Measurements from ENCODE around the gene GCNT1.
"Not testable (repeated sequence)": the region's sequence is repeated elsewhere in the genome, so short reads cannot be mapped to it uniquely, and the experiment has no call there.

The GCNT1 gene

GRCh38 chr9:76425677-76426453 is 33.1 kb upstream of the GCNT1 start:
- H3K4me1 ChIP-seq (ENCODE audit: control insufficient read depth, insufficient read depth, low read length), result no peaks in the 10 kb centered on the region
- no peak overlapping the region for H3K4me3 ChIP-seq (ENCODE audit: low read depth, low read length)
- no peak overlapping the region for H3K9ac ChIP-seq (ENCODE audit: low read depth, low read length)
- no peaks in the 10 kb centered on the region for H3K36me3 ChIP-seq (ENCODE audit: control insufficient read depth, insufficient read depth, low read length)
- no peak overlapping the region for H3K27ac ChIP-seq (ENCODE audit: low read depth, low read length)
- no peaks in the 10 kb centered on the region for H3K9me3 ChIP-seq (ENCODE audit: control insufficient read depth, insufficient read depth, low read length)
- H3K27me3 ChIP-seq (ENCODE audit: control insufficient read depth, insufficient read depth, low read length), result no peaks in the 10 kb centered on the region

GRCh38 chr9:76426807-76427419 is 32.1 kb upstream of the GCNT1 start:
- Histone ChIP-seq H3K4me1 (ENCODE audit: control insufficient read depth, insufficient read depth, low read length) (peaks cover 3% of the 10 kb centered on the region; the same call in 1 of the 2 replicates), H3K27me3 (ENCODE audit: control insufficient read depth, insufficient read depth, low read length) (no peaks in the 10 kb centered on the region), H3K9me3 (ENCODE audit: control insufficient read depth, insufficient read depth, low read length) (no peaks in the 10 kb centered on the region), H3K36me3 (ENCODE audit: control insufficient read depth, insufficient read depth, low read length) (no peaks in the 10 kb centered on the region), H3K4me3 (ENCODE audit: low read depth, low read length) (no peak overlapping the region), H3K27ac (ENCODE audit: low read depth, low read length) (no peak overlapping the region), H3K9ac (ENCODE audit: low read depth, low read length) (no peak overlapping the region)

- no peaks in the 10 kb centered on the region for H3K27me3 ChIP-seq (ENCODE audit: control insufficient read depth, insufficient read depth, low read length)
Observed at GRCh38 chr9:76431601-76432000, 27.4 kb upstream of the GCNT1 start.

GRCh38 chr9:76433406-76433805 is 25.6 kb upstream of the GCNT1 start:
- Histone ChIP-seq H3K4me1 (ENCODE audit: control insufficient read depth, insufficient read depth, low read length) (peaks cover 8% of the 10 kb centered on the region), H3K27ac (ENCODE audit: low read depth, low read length) (no peak overlapping the region), H3K9me3 (ENCODE audit: control insufficient read depth, insufficient read depth, low read length) (no peaks in the 10 kb centered on the region), H3K9ac (ENCODE audit: low read depth, low read length) (no peak overlapping the region), H3K36me3 (ENCODE audit: control insufficient read depth, insufficient read depth, low read length) (no peaks in the 10 kb centered on the region), H3K27me3 (ENCODE audit: control insufficient read depth, insufficient read depth, low read length) (no peaks in the 10 kb centered on the region), H3K4me3 (ENCODE audit: low read depth, low read length) (no peak overlapping the region)

More at GRCh38 chr9:76431601-76432000, 27.4 kb upstream of the GCNT1 start:
- H3K9me3 ChIP-seq (ENCODE audit: control insufficient read depth, insufficient read depth, low read length), result no peaks in the 10 kb centered on the region
- no peaks in the 10 kb centered on the region for H3K36me3 ChIP-seq (ENCODE audit: control insufficient read depth, insufficient read depth, low read length)
- no peak overlapping the region for H3K4me3 ChIP-seq (ENCODE audit: low read depth, low read length)
- peaks cover 8% of the 10 kb centered on the region for H3K4me1 ChIP-seq (ENCODE audit: control insufficient read depth, insufficient read depth, low read length)
- H3K27ac ChIP-seq (ENCODE audit: low read depth, low read length), result no peak overlapping the region
- H3K9ac ChIP-seq (ENCODE audit: low read depth, low read length), result no peak overlapping the region

- Histone ChIP-seq H3K27ac (ENCODE audit: low read depth, low read length) (no peak overlapping the region), H3K9ac (ENCODE audit: low read depth, low read length) (no peak overlapping the region)
Observed at GRCh38 chr9:76433836-76434235, 25.1 kb upstream of the GCNT1 start.

GRCh38 chr9:76434897-76435296 is 24.1 kb upstream of the GCNT1 start:
- H3K4me3 ChIP-seq (ENCODE audit: low read depth, low read length); H3K27me3 ChIP-seq (ENCODE audit: control insufficient read depth, insufficient read depth, low read length); H3K4me1 ChIP-seq (ENCODE audit: control insufficient read depth, insufficient read depth, low read length); H3K27ac ChIP-seq (ENCODE audit: low read depth, low read length); H3K9me3 ChIP-seq (ENCODE audit: control insufficient read depth, insufficient read depth, low read length); H3K36me3 ChIP-seq (ENCODE audit: control insufficient read depth, insufficient read depth, low read length); H3K9ac ChIP-seq (ENCODE audit: low read depth, low read length): not testable (repeated sequence)

More at GRCh38 chr9:76433836-76434235, 25.1 kb upstream of the GCNT1 start:
- no peaks in the 10 kb centered on the region for H3K9me3 ChIP-seq (ENCODE audit: control insufficient read depth, insufficient read depth, low read length)
- peaks cover 8% of the 10 kb centered on the region for H3K4me1 ChIP-seq (ENCODE audit: control insufficient read depth, insufficient read depth, low read length)
- H3K36me3 ChIP-seq (ENCODE audit: control insufficient read depth, insufficient read depth, low read length), result no peaks in the 10 kb centered on the region
- H3K4me3 ChIP-seq (ENCODE audit: low read depth, low read length), result no peak overlapping the region
- no peaks in the 10 kb centered on the region for H3K27me3 ChIP-seq (ENCODE audit: control insufficient read depth, insufficient read depth, low read length)

- not testable (repeated sequence) for H3K9ac ChIP-seq (ENCODE audit: low read depth, low read length); H3K4me1 ChIP-seq (ENCODE audit: control insufficient read depth, insufficient read depth, low read length); H3K27me3 ChIP-seq (ENCODE audit: control insufficient read depth, insufficient read depth, low read length); H3K4me3 ChIP-seq (ENCODE audit: low read depth, low read length); H3K9me3 ChIP-seq (ENCODE audit: control insufficient read depth, insufficient read depth, low read length); H3K36me3 ChIP-seq (ENCODE audit: control insufficient read depth, insufficient read depth, low read length); H3K27ac ChIP-seq (ENCODE audit: low read depth, low read length)
Observed at GRCh38 chr9:76437017-76437699, 21.8 kb upstream of the GCNT1 start.

GRCh38 chr9:76438841-76439588 is 20.0 kb upstream of the GCNT1 start:
- Histone ChIP-seq H3K4me3 (ENCODE audit: low read depth, low read length) (no peak overlapping the region), H3K27ac (ENCODE audit: low read depth, low read length) (no peak overlapping the region)

GRCh38 chr9:76441551-76442322 is 17.2 kb upstream of the GCNT1 start:
- Histone ChIP-seq H3K4me3 (ENCODE audit: low read depth, low read length) (no peak overlapping the region), H3K27me3 (ENCODE audit: control insufficient read depth, insufficient read depth, low read length) (no peaks in the 10 kb centered on the region), H3K9me3 (ENCODE audit: control insufficient read depth, insufficient read depth, low read length) (peaks cover 8% of the 10 kb centered on the region; the same call in 1 of the 2 replicates), H3K27ac (ENCODE audit: low read depth, low read length) (no peak overlapping the region), H3K9ac (ENCODE audit: low read depth, low read length) (no peak overlapping the region), H3K4me1 (ENCODE audit: control insufficient read depth, insufficient read depth, low read length) (no peaks in the 10 kb centered on the region; the same call in 1 of the 2 replicates), H3K36me3 (ENCODE audit: control insufficient read depth, insufficient read depth, low read length) (no peaks in the 10 kb centered on the region)

More at GRCh38 chr9:76438841-76439588, 20.0 kb upstream of the GCNT1 start:
- no peaks in the 10 kb centered on the region for H3K36me3 ChIP-seq (ENCODE audit: control insufficient read depth, insufficient read depth, low read length)
- no peaks in the 10 kb centered on the region for H3K27me3 ChIP-seq (ENCODE audit: control insufficient read depth, insufficient read depth, low read length)
- H3K4me1 ChIP-seq (ENCODE audit: control insufficient read depth, insufficient read depth, low read length), result no peaks in the 10 kb centered on the region; the same call in 1 of the 2 replicates
- H3K9me3 ChIP-seq (ENCODE audit: control insufficient read depth, insufficient read depth, low read length), result peaks cover 8% of the 10 kb centered on the region; the same call in 1 of the 2 replicates
- no peak overlapping the region for H3K9ac ChIP-seq (ENCODE audit: low read depth, low read length)

- peaks cover 8% of the 10 kb centered on the region; the same call in 1 of the 2 replicates for H3K9me3 ChIP-seq (ENCODE audit: control insufficient read depth, insufficient read depth, low read length)
- H3K4me1 ChIP-seq (ENCODE audit: control insufficient read depth, insufficient read depth, low read length), result no peaks in the 10 kb centered on the region
- no peaks in the 10 kb centered on the region for H3K27me3 ChIP-seq (ENCODE audit: control insufficient read depth, insufficient read depth, low read length)
- no peak overlapping the region for H3K9ac ChIP-seq (ENCODE audit: low read depth, low read length)
- H3K27ac ChIP-seq (ENCODE audit: low read depth, low read length), result no peak overlapping the region
- H3K36me3 ChIP-seq (ENCODE audit: control insufficient read depth, insufficient read depth, low read length), result no peaks in the 10 kb centered on the region
- no peak overlapping the region for H3K4me3 ChIP-seq (ENCODE audit: low read depth, low read length)
Observed at GRCh38 chr9:76443887-76444286, 15.1 kb upstream of the GCNT1 start.
